Activated CD4-positive, alpha-beta T cell treated with anti-CD3 and anti-CD28 coated beads for 24 hours (primary cell): ENCODE results near the gene RPS16.
A peak's percentile ranks its signal among the peaks of the same experiment; 100 is the strongest.

Experiments used
- DNase-seq, 2 donors: peaks; one replicate each; pipeline ENCODE4 v3.0.0-alpha.2; 2020; ENCODE audit warnings: low read depth in 2 of 2

Gene RPS16

DNA sequence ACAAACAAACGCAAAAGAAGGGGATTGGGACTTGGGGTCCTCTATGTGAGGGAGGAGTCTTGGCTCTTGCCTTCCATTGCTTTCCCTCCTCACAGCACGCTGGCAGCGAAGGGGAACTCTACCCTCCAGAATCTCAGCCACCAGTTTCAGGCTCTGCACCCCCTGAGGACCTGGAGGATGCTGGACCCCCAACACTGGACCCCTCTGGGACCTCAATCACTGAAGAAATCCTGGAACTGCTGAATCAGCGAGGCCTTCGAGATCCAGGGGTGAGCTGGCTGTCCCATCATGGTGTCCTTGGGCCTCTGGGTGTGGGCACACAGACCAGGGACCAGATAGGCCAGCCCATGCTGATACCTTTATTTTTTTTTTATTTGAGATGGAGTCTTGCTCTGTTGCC lies 13.7 kb downstream of the RPS16 start:
- no peak for DNase-seq

DNA sequence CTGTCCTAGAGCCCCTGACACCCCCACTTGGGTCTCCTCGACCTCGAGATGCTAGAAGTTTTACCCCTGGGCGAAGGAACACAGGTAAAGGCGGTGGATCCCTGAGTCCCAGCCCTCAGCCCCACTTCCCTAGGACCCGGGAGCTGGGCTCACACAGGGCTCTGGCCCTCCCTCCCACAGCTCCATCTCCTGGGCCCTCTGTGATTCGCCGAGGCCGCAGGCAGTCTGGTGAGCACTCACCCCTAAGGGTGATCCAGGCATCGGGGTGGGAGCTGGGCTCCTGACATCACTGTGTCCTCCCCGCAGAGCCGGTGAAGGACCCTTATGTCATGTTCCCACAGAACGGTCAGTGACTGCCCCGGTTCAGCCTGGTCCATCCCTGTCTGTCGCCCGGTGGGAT lies 15.0 kb downstream of the RPS16 start:
- no peak for DNase-seq

DNA sequence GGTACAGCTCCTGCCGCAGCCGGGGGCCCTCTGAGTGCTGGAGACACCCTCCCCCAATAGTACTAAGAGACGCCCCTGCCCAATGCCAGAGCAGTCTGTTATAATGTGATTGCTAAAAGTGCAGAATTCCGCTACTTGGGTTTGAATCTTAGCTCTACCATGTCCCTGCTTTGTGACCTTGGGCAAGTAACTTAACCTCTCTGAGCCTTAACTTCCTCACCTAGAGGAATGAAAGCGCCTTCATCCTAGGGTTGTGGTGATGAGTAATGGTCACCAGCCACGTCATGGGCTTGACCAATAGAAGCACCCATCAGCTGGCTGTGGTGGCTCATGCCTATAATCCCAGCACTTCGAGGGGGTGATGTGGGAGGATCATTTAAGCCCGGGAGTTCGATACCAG lies 16.7 kb downstream of the RPS16 start:
- DNase-seq: no peak

DNA sequence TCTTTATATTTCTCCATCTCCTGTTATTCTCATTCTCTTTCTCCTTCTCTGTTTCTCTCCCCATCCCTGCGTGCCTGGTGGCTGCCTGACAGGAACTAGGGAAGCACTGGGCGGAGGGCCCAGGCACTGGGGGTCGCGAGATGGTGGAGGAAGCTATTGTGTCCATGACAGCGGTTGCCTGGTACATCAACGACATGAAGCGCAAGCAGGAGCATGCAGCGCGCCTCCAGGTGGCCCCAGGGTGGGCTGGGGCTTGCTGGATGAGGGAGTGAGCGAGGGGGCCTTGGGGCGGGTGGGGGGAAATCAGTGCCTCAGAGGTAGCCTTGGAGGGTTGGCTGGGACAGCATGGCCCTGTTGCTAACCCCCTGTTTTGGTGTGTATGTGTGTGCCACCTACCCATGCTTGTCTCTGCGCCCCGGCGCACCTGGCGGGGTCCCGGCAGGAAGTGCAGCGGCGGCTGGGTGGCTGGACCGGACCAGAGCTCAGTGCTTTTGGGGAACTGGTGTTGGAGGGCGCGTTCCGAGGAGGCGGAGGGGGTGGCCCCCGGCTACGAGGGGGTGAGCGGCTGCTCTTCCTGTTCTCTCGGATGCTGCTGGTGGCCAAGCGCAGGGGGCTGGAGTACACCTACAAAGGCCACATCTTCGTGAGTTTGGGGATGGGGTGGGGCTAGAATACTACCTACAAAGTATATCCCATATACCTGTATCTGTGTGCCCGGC lies 18.1 kb downstream of the RPS16 start:
- DNase-seq: no peak

GRCh38 chr19:39416152-39417120 lies 19.3 kb downstream of the RPS16 start:
- no peak for DNase-seq

DNA sequence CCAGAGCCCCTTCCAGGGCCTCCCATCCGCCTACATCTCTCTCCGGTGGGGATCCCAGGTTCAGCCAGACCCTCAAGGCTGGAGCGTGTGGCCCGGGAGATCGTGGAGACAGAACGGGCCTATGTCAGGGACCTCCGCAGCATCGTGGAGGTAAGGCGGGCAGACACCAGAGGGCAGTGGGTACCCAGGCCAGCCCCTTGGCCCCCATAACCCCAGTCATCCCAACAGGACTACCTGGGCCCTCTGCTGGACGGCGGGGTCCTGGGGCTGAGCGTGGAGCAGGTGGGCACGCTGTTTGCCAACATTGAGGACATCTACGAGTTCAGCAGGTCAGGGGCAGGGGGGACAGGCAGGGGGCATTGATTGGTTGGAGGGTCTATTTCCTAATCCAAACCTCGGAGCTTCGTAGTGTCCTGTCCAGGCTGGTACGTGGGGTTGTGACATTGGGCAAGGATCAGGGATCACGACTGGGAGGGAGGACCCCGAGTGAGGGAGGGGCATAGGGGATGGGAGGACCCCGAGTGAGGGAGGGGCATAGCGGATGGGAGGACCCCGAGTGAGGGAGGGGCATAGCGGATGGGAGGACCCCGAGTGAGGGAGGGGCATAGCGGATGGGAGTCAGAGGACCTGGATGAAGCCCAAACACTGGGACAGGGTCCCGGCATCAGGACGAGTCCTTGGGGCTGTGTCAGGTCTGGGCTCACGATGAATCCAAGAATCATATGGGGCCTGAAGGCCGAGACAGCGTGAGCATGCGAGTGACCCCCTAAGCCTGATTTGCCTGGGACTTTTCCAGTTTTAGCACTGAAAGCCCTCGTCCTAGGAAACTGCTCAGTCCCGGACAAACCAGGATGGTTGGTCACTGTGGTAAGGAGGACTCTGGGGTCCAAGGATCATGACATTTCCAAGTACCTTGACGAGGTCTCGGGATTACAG lies 20.4 kb downstream of the RPS16 start:
- DNase-seq: no peak

- no peak for DNase-seq
These were observed 21.7 kb downstream of the RPS16 start for GRCh38 chr19:39413911-39414608.

DNA sequence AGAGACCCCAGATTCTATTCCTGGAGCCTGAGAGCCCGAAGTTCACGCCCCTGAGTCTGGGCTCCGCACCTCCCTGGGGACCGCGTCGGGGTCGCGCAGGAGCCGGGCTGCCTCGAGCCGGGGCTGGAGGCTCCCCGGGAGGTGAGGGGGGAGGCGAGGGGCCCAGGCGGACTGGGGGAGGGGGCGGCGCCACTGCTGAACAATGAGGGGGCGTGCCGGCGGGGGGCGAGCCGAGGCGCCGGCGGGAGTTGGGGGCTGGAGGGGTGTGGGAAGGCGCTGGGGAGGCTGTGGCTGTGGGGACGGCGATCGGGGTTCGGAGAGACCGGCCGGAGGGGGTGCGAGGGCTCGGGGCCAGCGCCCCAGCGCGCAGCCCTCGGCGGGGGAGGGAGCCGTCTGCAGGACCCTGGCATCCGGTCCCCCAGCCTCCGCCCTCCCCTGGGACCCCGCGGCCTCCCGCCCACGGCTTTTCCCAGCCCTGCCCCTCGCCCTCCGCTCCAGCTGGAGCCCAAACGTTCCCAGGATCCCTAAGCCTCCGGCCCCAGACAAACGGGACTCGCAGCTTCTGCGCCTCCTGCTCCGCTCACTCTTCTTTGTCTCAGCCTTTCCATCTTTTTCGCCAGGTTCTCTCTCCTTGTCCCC lies 22.4 kb downstream of the RPS16 start:
- no peak for DNase-seq

DNA sequence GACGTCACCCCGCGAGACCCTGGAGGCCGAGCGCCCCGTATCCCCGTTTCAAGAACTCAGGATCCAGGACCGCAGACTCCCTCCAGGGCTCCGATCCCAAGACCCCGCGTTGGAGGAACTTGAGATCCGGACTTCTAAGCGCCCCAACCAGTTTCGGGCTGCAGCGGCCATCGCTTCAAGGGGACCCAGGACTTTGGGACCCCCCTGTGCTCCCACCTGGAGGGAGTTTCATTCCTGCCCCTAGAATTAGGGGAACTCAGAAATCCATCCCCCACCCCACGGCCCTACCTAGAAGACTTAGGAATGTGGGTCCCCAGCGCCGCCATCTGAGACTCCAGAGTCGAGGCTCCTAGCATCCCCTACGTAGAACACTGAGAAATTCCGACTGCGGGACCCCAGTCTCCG lies 22.9 kb downstream of the RPS16 start:
- no peak for DNase-seq

- peak; percentile 95 to 96 for DNase-seq
These were observed 23.5 kb downstream of the RPS16 start, which contains the start of gene PLEKHG2 for GRCh38 chr19:39412100-39412866. Gene PLEKHG2 (plus strand): TSS chr19:39412669. CDS start chr19:39414087, 1,418 bp downstream.

DNA sequence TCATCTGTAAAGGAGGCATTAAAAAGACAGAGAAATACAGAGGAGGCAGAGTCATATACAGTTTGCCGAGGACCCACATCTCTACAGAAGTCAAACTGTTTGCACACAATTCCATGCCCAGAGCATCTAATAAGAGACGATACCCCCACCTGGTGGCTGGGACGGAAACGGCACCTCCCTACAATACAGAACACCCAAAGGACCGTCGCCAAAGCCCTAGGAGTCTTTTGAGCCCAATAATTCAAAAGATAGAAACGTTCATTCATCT lies 24.0 kb downstream of the RPS16 start:
- DNase-seq: peak; percentile 86 to 89

DNA sequence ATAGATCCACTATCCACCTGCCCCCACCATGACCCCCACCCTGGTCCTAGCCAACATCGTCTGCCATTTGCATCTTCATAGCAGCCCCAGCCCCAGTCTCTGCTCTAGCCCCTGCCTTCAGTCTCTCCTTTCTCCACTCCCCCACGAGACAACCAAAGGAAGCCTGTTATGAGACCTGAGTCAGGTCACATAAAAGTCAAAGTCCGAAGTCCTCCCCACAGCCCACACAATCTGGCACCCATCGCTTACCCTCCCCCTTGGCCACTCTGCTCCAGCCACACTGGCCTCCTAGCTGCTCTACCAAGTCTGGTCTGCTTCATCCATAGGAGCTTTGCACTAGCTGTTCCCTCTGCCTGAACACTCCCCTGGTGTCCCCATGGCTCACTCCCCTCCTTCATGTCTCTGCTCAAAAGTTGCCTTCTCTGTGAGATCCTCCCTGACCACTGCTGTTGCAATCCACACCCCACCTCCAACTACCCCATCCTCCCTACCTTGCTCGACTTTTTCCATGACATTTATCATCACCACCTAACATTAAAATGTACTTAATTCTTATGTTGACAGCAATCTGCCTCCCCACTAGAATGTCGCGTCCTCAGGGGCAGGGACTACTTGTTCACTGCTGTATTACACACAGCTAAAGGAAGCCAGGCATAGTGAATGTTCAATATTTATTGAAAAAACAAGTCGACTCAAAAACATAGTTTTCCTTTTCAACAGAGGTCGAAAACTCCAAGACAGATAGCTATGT lies 24.5 kb downstream of the RPS16 start:
- DNase-seq: no peak

DNA sequence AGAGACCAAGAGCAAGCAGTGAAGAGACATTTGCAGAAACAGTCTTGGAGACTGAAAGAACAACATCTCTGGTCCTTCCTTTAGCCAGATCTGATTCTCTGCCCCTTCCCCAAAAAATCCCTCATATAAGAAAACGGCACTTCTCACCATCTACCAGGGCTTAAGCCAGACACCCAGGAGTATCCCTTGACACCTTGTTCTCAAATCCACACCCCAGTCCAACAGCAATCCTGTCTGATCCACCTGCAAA lies 25.0 kb downstream of the RPS16 start:
- DNase-seq: no peak

DNA sequence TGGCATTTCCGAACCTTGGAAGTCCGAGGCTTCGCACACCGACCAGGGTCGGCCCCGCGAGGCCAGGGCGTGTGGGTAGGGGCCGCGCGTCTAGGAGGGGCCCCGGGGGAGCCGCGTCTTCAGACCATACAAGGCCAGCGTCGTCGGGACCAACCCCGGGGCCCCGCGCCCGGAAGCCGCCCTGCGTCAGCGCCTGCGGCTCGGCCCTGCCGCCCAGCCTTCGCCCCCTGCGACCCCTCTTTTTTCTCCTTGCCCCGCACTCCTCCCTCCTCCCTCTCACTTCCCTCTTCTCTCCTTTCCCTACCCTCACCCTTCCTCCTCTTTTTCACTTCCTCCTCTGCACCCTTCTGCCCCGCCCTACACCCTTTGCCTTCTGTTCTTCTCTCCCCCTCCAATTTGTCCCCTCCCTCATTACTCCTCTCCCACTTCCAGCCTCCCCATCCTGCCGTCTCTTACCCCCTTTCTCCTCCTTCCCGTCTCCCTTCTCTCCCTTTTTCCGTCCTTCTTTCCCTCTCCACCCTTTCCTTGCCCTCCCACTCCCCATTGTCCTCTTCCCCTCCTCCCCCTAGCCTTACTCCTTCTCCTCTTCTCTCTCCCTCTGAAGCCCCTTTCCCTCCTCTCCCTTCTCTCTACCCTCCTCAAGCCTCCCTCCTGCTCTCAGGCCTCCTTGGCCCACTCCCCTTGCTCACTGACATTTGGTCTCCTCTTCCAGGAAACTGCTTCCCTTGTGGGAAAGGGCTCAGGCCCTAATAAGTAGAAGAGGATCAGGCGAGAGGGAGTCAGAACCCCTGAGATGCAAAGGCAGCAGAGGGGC lies 25.5 kb downstream of the RPS16 start:
- DNase-seq: no peak

GRCh38 chr19:39409208-39410016 lies 26.3 kb downstream of the RPS16 start:
- peak; percentile 54 to 77 for DNase-seq

GRCh38 chr19:39408392-39409207 lies 27.1 kb downstream of the RPS16 start:
- no peak for DNase-seq
